HepG2 (cell line): Measurements from ENCODE around the gene STK40. TPM values are rescaled to one million over a fixed set of nuclear protein-coding genes. Genes with fewer than 3 reads are reported as not detected.

Source experiments
- CBX1 ChIP-seq: IDR thresholded peaks from one replicate; pipeline ENCODE4 v1.6.1; 2016; ENCODE audit warnings: antibody characterized with exemption, low read depth
- DR1 ChIP-seq: sonication (generic); formaldehyde crosslinking; IDR thresholded peaks from 2 replicates; pipeline ENCODE4 v1.8.0; 2021; ENCODE audit warnings: mild to moderate bottlenecking, missing genetic modification reagents, inconsistent platforms
- GATA4 ChIP-seq: sonication (generic); IDR thresholded peaks from 2 replicates; pipeline ENCODE4 v1.6.1; 2016; ENCODE audit warnings: antibody characterized with exemption, low read depth, borderline replicate concordance
- HDAC6 ChIP-seq: fragments of 200-600 bp; sonication (generic); IDR thresholded peaks from 2 replicates; pipeline ENCODE4 v1.7.0; 2017; ENCODE audit warnings: mild to moderate bottlenecking, antibody characterized with exemption, low read length, low read depth
- HNRNPK ChIP-seq: fragments of 200-400 bp; formaldehyde crosslinking; IDR thresholded peaks from 2 replicates; pipeline ENCODE4 v1.6.1; 2018; ENCODE audit warnings: low read length, low read depth, moderate library complexity, mild to moderate bottlenecking; ENCODE audit not compliant: poor library complexity, severe bottlenecking
- KDM5A ChIP-seq: fragments of 200-600 bp; sonication (generic); IDR thresholded peaks from 2 replicates; pipeline ENCODE4 v1.7.0; 2018; ENCODE audit warnings: antibody characterized with exemption, mild to moderate bottlenecking, low read length, borderline replicate concordance
- MXD4 ChIP-seq: IDR thresholded peaks from 2 replicates; pipeline ENCODE4 v1.6.1; 2016; ENCODE audit warnings: mild to moderate bottlenecking, missing biosample characterization, missing genetic modification reagents
- MXI1 ChIP-seq: IDR thresholded peaks from 3 replicates; pipeline ENCODE4 v1.6.1; 2012; ENCODE audit warnings: low read depth, low read length, inconsistent platforms, borderline replicate concordance
- SOX13 ChIP-seq, 3 experiments: fragments of 450-650 bp in 1 of 3; sonication (generic) in 1 of 3; formaldehyde crosslinking in 1 of 3; IDR thresholded peaks in 2 of 3; conservative IDR thresholded peaks in 1 of 3; 2 replicates each; pipeline versions ENCODE4 v1.5.0 to v1.6.1; 2016 to 2020; ENCODE audit warnings: antibody characterized with exemption in 1 of 3, mild to moderate bottlenecking in 1 of 3, missing compliant biosample characterization in 1 of 3, missing genetic modification reagents in 1 of 3, moderate library complexity in 1 of 3
- SOX5 ChIP-seq: IDR thresholded peaks from 2 replicates; pipeline ENCODE4 v1.6.1; 2016; ENCODE audit warnings: borderline replicate concordance
- TGIF2 ChIP-seq: IDR thresholded peaks from 2 replicates; pipeline ENCODE4 v1.6.1; 2016; ENCODE audit warnings: control low read depth, missing compliant biosample characterization
- ZNF232 ChIP-seq: sonication (generic); formaldehyde crosslinking; IDR thresholded peaks from 2 replicates; pipeline ENCODE4 v1.4.0; 2020; ENCODE audit warnings: missing genetic modification reagents, borderline replicate concordance
- ZNF335 ChIP-seq: sonication (generic); formaldehyde crosslinking; IDR thresholded peaks from 2 replicates; pipeline ENCODE4 v1.4.0; 2020; ENCODE audit warnings: missing genetic modification reagents
- ZNF441 ChIP-seq: sonication (generic); formaldehyde crosslinking; IDR thresholded peaks from 2 replicates; pipeline ENCODE4 v1.7.0; 2021; ENCODE audit warnings: missing genetic modification reagents, borderline replicate concordance
- ZNF776 ChIP-seq: sonication (generic); formaldehyde crosslinking; IDR thresholded peaks from 2 replicates; pipeline ENCODE4 v1.4.0; 2020; ENCODE audit warnings: mild to moderate bottlenecking, missing genetic modification reagents
- polyA plus RNA-seq, 8 experiments: library from polyadenylated mRNA; depleted of rRNA in 3 of 8; stranded (reverse) in 7 of 8; unstranded in 1 of 8; fragments of >200 nt; fragmentation: Illumina TruSeq in 4 of 8; extraction: Trizol in 4 of 8; gene quantifications; 2 replicates each; pipeline versions ENCODE4 v1.2.1 to v1.2.3, GENCODE V29; 2011 to 2016; ENCODE audit warnings: low read depth in 4 of 8, missing spikeins in 1 of 8, mixed read lengths in 1 of 8; ENCODE audit not compliant: insufficient read depth in 1 of 8
- total RNA-seq, 5 experiments: library from RNA; depleted of rRNA; stranded (reverse); fragments of >200 nt; fragmentation: Illumina TruSeq; extraction: Trizol; gene quantifications; 2 replicates each; pipeline ENCODE4 v1.2.3, GENCODE V29; 2016; ENCODE audit warnings: low read depth in 1 of 5
- TF ChIP-seq, protein P1 (sequence below): sonication (generic); formaldehyde crosslinking; IDR thresholded peaks from 2 replicates; pipeline ENCODE4 v1.5.1; 2020; ENCODE audit warnings: mild to moderate bottlenecking, missing genetic modification reagents, borderline replicate concordance
- TF ChIP-seq, protein P2 (sequence below): sonication (generic); formaldehyde crosslinking; IDR thresholded peaks from 2 replicates; pipeline ENCODE4 v1.4.0; 2020; ENCODE audit warnings: missing genetic modification reagents
- TF ChIP-seq, protein P3 (sequence below): sonication (generic); IDR thresholded peaks from 2 replicates; pipeline ENCODE4 v1.6.1; 2016; ENCODE audit warnings: low read depth, borderline replicate concordance
- TF ChIP-seq, protein P4 (sequence below), 2 experiments: fragments of 450-650 bp in 1 of 2; sonication (generic) in 1 of 2; formaldehyde crosslinking; IDR thresholded peaks; 2 replicates each; pipeline versions ENCODE4 v1.5.0 to v1.8.0; 2020 to 2022; ENCODE audit warnings: mild to moderate bottlenecking in 1 of 2, missing genetic modification reagents in 1 of 2

The STK40 gene
- total and polyA plus RNA-seq, 2 of the 13 experiments (the other 11 are each of a cell fraction or from before 2014, with no cell fraction given), result 33.8 to 35.1 TPM

DNA sequence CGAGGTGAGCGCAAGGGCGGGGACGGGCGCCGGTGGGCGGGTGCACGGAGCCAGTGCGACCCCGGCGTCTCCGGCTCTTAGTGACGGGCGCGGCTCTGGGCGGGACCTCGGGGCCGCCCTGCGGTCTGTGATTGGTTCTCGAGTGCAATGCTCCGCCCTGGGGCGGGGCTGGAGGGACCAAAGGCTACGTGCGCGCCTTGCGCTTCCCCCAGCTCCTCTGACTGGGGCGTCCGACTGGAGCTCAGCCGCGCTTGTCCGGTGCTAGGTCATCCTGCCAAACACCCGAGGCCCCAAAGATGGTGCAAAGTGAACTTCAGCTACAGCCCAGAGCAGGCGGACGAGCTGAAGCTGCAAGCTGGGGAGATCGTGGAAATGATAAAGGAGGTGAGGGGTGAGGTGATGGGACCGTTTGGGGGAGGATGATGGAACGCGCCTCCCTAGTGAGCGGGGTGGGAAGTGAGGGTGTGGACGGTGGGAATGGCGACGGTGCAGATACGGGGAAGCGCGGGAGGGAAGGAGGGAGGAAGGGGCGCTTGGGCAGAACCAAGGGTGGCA lies 78.7 kb downstream of the STK40 start (continued):
- TF ChIP-seq, protein P1, sequence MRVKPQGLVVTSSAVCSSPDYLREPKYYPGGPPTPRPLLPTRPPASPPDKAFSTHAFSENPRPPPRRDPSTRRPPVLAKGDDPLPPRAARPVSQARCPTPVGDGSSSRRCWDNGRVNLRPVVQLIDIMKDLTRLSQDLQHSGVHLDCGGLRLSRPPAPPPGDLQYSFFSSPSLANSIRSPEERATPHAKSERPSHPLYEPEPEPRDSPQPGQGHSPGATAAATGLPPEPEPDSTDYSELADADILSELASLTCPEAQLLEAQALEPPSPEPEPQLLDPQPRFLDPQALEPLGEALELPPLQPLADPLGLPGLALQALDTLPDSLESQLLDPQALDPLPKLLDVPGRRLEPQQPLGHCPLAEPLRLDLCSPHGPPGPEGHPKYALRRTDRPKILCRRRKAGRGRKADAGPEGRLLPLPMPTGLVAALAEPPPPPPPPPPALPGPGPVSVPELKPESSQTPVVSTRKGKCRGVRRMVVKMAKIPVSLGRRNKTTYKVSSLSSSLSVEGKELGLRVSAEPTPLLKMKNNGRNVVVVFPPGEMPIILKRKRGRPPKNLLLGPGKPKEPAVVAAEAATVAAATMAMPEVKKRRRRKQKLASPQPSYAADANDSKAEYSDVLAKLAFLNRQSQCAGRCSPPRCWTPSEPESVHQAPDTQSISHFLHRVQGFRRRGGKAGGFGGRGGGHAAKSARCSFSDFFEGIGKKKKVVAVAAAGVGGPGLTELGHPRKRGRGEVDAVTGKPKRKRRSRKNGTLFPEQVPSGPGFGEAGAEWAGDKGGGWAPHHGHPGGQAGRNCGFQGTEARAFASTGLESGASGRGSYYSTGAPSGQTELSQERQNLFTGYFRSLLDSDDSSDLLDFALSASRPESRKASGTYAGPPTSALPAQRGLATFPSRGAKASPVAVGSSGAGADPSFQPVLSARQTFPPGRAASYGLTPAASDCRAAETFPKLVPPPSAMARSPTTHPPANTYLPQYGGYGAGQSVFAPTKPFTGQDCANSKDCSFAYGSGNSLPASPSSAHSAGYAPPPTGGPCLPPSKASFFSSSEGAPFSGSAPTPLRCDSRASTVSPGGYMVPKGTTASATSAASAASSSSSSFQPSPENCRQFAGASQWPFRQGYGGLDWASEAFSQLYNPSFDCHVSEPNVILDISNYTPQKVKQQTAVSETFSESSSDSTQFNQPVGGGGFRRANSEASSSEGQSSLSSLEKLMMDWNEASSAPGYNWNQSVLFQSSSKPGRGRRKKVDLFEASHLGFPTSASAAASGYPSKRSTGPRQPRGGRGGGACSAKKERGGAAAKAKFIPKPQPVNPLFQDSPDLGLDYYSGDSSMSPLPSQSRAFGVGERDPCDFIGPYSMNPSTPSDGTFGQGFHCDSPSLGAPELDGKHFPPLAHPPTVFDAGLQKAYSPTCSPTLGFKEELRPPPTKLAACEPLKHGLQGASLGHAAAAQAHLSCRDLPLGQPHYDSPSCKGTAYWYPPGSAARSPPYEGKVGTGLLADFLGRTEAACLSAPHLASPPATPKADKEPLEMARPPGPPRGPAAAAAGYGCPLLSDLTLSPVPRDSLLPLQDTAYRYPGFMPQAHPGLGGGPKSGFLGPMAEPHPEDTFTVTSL, result peak; percentile 19; the same call in 1 of the 2 replicates
- TF ChIP-seq ZNF441 (CRISPR knock-in tag) (peak; percentile 35; the same call in 1 of the 2 replicates), MXI1 (peak; percentile 79; the same call in 1 of the 3 replicates), DR1 (CRISPR knock-in tag) (peak; percentile 80; the same call in 1 of the 2 replicates), HNRNPK (no peak), GATA4 (peak; percentile 90; the same call in 1 of the 2 replicates), CBX1 (peak; percentile 79), HDAC6 (no peak), ZNF232 (CRISPR knock-in tag) (0 out of 2 replicates have a peak, but pooled peaks have one; percentile 27), TGIF2 (CRISPR knock-in tag) (peak; percentile 53; the same call in 1 of the 2 replicates), ZNF776 (no peak), KDM5A (peak; percentile 64; the same call in 1 of the 2 replicates), MXD4 (no peak), SOX13 (IDR thresholded peaks at IDR 0.05) (peak; percentile 51; the same call in 1 of the 2 replicates), SOX13 (CRISPR knock-in tag; conservative IDR thresholded peaks at IDR 0.05 in 1 of 2, IDR thresholded peaks at IDR 0.05 in 1 of 2) (no peak), ZNF335 (0 out of 2 replicates have a peak, but pooled peaks have one; percentile 16), SOX5 (CRISPR knock-in tag) (0 out of 2 replicates have a peak, but pooled peaks have one; percentile 10)
- TF ChIP-seq, protein P2, sequence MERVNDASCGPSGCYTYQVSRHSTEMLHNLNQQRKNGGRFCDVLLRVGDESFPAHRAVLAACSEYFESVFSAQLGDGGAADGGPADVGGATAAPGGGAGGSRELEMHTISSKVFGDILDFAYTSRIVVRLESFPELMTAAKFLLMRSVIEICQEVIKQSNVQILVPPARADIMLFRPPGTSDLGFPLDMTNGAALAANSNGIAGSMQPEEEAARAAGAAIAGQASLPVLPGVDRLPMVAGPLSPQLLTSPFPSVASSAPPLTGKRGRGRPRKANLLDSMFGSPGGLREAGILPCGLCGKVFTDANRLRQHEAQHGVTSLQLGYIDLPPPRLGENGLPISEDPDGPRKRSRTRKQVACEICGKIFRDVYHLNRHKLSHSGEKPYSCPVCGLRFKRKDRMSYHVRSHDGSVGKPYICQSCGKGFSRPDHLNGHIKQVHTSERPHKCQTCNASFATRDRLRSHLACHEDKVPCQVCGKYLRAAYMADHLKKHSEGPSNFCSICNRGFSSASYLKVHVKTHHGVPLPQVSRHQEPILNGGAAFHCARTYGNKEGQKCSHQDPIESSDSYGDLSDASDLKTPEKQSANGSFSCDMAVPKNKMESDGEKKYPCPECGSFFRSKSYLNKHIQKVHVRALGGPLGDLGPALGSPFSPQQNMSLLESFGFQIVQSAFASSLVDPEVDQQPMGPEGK (CRISPR knock-in tag), result peak; percentile 63; the same call in 1 of the 2 replicates
- TF ChIP-seq, protein P3, sequence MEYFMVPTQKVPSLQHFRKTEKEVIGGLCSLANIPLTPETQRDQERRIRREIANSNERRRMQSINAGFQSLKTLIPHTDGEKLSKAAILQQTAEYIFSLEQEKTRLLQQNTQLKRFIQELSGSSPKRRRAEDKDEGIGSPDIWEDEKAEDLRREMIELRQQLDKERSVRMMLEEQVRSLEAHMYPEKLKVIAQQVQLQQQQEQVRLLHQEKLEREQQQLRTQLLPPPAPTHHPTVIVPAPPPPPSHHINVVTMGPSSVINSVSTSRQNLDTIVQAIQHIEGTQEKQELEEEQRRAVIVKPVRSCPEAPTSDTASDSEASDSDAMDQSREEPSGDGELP, result 0 out of 2 replicates have a peak, but pooled peaks have one; percentile 27
- TF ChIP-seq, protein P4, sequence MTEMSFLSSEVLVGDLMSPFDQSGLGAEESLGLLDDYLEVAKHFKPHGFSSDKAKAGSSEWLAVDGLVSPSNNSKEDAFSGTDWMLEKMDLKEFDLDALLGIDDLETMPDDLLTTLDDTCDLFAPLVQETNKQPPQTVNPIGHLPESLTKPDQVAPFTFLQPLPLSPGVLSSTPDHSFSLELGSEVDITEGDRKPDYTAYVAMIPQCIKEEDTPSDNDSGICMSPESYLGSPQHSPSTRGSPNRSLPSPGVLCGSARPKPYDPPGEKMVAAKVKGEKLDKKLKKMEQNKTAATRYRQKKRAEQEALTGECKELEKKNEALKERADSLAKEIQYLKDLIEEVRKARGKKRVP (CRISPR knock-in tag; IDR thresholded peaks at IDR 0.05), result 0 out of 4 replicates have a peak, but pooled peaks of 1 of the 2 experiments have one; percentile 28
